LNCaP clone FGC (cell line): ENCODE results near the gene UNC13B.

Experiments used
- DNase-seq: peaks from one replicate; pipeline ENCODE4 v3.0.0-alpha.2; 2011; ENCODE audit warnings: low read depth
- H3K4me3 ChIP-seq: 2 replicates; pipeline ENCODE4 v1.5.1; 2011; ENCODE audit warnings: mild to moderate bottlenecking, low read depth, low read length, control low read depth
- CTCF ChIP-seq: IDR thresholded peaks from 2 replicates; pipeline ENCODE4 v1.5.1; 2012; ENCODE audit warnings: mild to moderate bottlenecking; ENCODE audit not compliant: control insufficient read depth, insufficient read depth; ENCODE audit errors: extremely low read depth

UNC13B gene

GRCh38 chr9:35161713-35162604 lies at the start of gene UNC13B:
Gene UNC13B (plus strand): TSS chr9:35162009. CDS start chr9:35162284, 275 bp downstream.
- peak; percentile 31; the same call in 1 of the 2 replicates for TF ChIP-seq CTCF
- DNase-seq = peak; percentile 78
- H3K4me3 ChIP-seq = peak within 1 kb of the TSS; percentile 69

DNA sequence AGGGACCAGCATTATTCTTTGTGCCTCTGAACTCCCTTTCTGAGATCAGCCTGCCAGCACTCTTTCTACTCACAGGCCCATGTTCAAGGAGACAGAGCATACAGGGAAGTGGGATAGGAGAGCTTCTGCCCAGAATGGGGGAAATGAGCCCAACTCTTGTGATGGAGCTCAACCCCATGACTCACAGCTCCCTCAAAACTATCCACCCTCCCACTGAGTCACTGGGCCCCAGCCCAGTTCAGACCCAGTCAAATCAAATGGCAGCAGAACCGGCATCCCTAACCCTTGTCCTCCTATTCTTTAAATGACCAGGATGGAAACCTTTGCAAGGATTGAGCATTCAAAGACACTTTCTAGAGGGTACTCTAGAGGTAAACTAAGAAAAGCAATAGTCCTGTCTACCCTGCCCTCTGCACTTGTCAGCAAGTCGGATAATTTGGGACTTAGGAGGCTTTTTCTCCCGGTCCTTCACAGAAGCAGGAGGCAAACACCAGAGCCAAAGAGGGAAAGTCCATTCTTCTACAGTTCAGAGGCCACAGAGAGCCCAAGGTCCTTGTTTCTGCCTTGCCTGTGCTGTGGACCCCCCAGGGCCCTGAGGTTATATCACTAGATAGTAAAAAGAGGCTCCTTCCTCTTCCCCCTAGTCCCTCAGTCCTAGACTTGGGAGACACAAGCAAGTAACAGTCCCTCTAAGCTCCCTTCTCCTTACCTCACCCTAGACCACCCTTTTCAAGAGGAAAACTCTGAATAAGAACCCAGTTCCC lies 49.4 kb upstream of the UNC13B start:
- no peak overlapping the region for H3K4me3 ChIP-seq
- no peak for TF ChIP-seq CTCF
- no peak for DNase-seq

DNA sequence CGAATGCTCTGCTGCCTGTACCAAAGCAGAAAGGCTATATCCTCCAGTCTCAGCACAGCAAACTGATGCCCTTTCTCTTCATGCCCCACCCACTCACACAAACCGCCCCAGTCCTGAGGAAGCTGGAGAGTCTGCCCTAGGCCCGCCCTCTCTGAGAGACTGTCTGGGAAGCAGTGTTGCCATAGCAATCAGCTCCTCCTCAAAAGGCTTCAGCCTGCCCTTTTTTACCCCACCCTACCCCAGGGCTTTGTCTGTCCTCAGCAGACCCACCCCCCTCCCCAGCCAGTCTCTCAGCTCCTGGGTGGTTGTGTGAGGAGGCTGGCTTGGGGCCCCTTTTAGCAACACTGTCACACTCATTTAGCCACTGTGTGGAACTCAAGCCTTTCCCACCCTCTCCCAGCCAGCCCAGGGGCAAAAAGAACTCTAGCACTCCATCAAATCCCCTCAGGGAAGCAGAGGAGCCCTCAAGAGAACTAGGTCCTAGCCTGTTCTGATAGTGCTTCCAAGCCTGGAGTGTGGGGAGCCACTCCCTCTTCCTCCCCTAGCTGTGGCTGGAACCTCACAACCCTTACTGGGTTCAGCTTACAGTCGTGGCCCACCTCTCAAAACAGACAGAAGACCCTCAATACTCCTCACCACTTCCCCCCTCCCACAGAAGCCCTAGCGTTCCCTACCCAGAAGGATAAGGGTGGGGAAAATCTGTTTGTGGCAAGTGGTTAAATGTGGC lies 47.5 kb upstream of the UNC13B start:
- TF ChIP-seq CTCF = no peak
- peak overlapping the region; percentile 87 for H3K4me3 ChIP-seq
- DNase-seq = no peak

DNA sequence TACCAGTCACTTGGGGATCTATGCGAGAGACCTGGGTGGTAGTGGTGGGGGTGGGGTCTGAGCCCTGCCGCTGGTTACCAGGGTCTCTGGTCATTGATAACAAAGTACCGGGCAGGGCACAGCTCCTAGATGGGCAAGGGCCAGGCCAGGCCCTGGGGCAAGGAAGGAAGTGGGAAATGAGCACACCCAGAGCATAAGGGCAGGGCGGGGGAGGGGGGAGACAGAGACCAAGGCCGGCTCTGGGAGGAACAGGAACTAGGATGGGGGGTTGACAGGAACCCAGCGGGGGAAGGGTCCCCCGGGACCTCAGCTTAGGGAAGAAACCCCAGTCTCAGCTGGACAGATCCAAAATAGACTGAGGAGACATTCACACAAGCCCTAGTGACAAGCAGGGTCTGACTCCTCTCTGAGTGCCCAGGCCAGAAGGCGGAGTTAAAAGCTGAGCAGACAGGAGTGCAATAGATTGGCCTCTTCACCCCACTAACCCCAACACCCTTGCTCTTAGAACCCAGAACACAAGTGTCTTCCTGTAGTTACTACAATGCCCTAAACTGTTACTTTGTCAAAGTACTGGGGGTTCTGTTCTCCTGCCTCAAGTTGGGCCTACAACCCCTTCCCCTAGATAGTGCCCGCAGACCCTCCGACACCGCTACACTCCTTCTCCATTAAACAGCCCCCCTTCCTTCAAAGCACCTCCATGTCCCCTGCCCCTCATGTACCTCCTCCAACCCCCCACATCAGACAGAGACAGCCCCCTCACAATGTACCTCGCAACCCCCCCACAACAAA lies 46.8 kb upstream of the UNC13B start:
- no peak for DNase-seq
- H3K4me3 ChIP-seq = peak overlapping the region; percentile 87
- TF ChIP-seq CTCF = no peak

DNA sequence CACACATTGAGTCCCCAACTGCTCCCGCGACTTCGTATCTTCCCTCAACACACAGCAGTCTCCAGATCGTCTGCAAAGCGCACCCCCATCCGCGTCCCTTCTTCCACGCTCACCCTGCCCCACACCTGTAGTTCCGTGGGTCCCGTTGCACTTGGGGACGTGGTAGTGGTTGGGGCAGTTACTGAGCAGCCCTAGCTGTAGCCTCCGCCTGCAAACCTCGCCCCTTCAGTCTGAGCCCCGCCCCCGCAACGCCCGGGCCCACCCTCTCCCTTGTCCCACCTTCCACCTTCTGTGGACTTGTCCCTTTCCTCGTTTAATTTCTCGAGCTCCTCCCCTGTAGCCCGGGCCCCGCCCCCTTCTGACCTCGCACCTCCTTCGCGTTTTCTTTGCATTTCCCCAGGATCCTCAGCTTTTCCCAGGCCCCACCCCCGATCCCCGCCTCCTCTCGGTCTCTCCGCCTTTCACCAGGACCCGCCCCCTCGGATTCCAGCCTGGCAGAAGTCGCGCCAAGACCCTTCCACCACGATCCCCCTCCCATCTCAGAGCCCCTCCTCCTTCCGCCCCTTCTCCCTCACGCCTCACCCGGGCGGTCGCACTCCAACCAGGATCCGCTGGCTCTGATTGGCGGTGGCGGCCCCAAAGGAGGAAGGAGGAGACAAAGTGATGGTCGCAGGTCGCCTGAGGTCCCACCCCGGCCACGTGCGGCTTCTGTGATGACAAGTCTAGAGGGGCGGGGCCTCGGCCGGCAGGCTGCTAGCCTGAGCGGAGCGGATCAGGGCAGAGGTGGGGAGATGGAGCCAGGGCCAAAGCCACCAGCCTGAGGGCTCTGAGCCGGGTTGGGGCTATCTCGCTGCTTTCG lies 45.9 kb upstream of the UNC13B start, which contains the start of gene ATOSB:
Gene ATOSB, minus strand, starts transcription at position 183 of the 859 bp plus-strand sequence. CDS start 7,588 bp downstream, outside the sequence.
- no peak for TF ChIP-seq CTCF
- peak within 1 kb of the TSS; percentile 87 for H3K4me3 ChIP-seq
- peak; percentile 93 for DNase-seq
